Omental fat pad (tissue), 4 donors: ENCODE measurements around the gene SPECC1L. TPM values are rescaled to one million over a fixed set of nuclear protein-coding genes. Genes with fewer than 3 reads are reported as not detected.

ENCODE experiments used
- ATAC-seq: fragments of 150-250 bp; one replicate; pipeline ENCODE4 v1.9.1; 2016; ENCODE audit warnings: mild to moderate bottlenecking, moderate library complexity; ENCODE audit not compliant: low FRiP score
- DNase-seq: peaks from one replicate; pipeline ENCODE4 v3.0.0-alpha.2; 2019; ENCODE audit warnings: low spot score
- CTCF ChIP-seq, 3 donors: fragments of 450-650 bp; IDR thresholded peaks; one replicate each; pipeline ENCODE4 v1.5.1; 2016 to 2017; ENCODE audit warnings: antibody characterized with exemption in 3 of 3, mild to moderate bottlenecking in 3 of 3, moderate library complexity in 2 of 3
- total RNA-seq, 4 donors: library from RNA; depleted of rRNA; stranded (reverse); fragments of >200 nt; gene quantifications; one replicate each; pipeline ENCODE4 v1.1.0, GENCODE V29; 2016

Gene SPECC1L
- total RNA-seq, 4 donors from 2014 or later = 31.3 to 44.9 (median 35.6) TPM

- DNase-seq (no peak), ATAC-seq (no peak)
- no peak for TF ChIP-seq CTCF (IDR thresholded peaks at IDR 0.05)
Measured at GRCh38 chr22:24341627-24342026, 71.0 kb downstream of the SPECC1L start.

DNA sequence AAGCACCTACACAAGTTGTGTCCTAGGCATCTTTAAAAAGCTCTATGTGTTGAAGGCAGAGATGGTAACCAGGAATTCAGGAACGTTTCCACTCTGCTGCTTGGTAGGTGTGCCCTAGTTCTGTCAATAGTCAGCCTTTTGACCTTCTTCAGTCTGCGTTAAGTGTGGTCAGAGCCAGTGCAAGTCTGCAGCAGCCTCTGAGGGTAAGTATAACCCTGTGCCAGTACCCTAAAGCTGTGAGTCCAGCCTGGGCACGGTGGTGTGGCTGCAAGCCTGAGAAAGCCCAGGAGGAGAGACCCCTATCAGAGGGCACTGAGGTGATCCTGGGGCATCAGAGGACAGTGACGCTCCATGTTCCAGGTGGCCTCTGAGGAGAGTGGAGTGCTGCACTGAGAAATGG lies 80.0 kb downstream of the SPECC1L start:
- ATAC-seq (no peak), DNase-seq (no peak)
- TF ChIP-seq CTCF (IDR thresholded peaks at IDR 0.05) = no peak

DNA sequence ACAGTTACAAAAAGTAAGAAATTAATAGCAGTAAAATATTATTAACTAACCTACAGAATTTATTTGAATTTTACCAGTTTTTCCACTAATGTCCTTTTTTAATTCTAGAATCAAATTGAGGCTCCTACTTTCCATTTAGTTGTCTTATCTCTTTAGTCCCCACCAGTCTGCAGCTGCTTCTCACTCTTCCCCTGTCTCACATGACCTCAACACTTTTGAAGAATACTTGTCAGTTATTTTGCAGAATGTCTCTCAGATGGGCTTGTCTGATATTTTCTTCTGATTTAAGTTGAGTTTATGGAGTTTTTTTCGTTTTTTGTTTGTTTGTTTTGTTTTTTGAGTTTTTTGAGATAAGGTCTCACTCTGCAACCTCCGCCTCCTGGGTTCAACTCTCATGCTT lies 82.5 kb downstream of the SPECC1L start:
- no peak for TF ChIP-seq CTCF (IDR thresholded peaks at IDR 0.05)
- no peak for DNase-seq
- no peak for ATAC-seq

GRCh38 chr22:24355574-24355973 lies 84.9 kb downstream of the SPECC1L start:
- no peak for TF ChIP-seq CTCF (IDR thresholded peaks at IDR 0.05)
- ATAC-seq (peak; percentile 57), DNase-seq (no peak)

DNA sequence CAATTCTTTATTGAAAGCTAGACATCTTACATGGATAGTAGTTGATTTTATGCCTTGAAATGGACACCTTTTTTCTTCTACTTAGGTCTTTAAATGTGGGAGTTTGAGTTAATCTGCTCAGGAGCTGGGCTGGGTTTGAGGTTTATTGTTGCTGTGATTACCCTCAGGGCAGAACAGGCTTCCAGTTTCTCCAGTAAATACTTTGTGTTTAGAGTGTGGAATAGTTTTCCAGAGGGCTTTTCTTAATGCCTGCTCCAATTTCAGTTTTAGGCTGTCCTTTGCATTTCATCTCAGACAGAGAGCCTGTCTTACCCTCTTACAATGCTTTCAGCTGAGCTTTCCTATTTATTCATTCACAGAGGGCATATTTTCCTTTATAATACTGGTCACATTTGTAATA lies 86.9 kb downstream of the SPECC1L start:
- no peak for TF ChIP-seq CTCF (IDR thresholded peaks at IDR 0.05)
- DNase-seq = no peak
- no peak for ATAC-seq

- no peak for TF ChIP-seq CTCF (IDR thresholded peaks at IDR 0.05)
- ATAC-seq (no peak), DNase-seq (no peak)
Measured at GRCh38 chr22:24358105-24358836, 87.6 kb downstream of the SPECC1L start.

- no peak for DNase-seq
- TF ChIP-seq CTCF (IDR thresholded peaks at IDR 0.05) = no peak
- ATAC-seq = no peak
Measured at GRCh38 chr22:24359452-24360120, 89.0 kb downstream of the SPECC1L start.
